Esophagus mucosa (tissue), 1 donor: ENCODE data around the gene IGLON5. TPM values are rescaled to one million over a fixed set of nuclear protein-coding genes. Genes with fewer than 3 reads are reported as not detected.

Experiments
- ATAC-seq: fragments of 200-7000 bp; cut with Tn5 transposase; one replicate; pipeline ENCODE4 v1.9.1; 2020
- total RNA-seq: library from RNA; stranded (reverse); gene quantifications from one replicate; pipeline ENCODE4 v1.2.4, GENCODE V29; 2023
- donor health status: DM: yes; HTN: yes; CAD: no.

IGLON5 gene
- total RNA-seq, 1 donor from 2014 or later: not detected

GRCh38 chr19:51339313-51339686 lies 27.9 kb downstream of the IGLON5 start:
- no peak for ATAC-seq

DNA sequence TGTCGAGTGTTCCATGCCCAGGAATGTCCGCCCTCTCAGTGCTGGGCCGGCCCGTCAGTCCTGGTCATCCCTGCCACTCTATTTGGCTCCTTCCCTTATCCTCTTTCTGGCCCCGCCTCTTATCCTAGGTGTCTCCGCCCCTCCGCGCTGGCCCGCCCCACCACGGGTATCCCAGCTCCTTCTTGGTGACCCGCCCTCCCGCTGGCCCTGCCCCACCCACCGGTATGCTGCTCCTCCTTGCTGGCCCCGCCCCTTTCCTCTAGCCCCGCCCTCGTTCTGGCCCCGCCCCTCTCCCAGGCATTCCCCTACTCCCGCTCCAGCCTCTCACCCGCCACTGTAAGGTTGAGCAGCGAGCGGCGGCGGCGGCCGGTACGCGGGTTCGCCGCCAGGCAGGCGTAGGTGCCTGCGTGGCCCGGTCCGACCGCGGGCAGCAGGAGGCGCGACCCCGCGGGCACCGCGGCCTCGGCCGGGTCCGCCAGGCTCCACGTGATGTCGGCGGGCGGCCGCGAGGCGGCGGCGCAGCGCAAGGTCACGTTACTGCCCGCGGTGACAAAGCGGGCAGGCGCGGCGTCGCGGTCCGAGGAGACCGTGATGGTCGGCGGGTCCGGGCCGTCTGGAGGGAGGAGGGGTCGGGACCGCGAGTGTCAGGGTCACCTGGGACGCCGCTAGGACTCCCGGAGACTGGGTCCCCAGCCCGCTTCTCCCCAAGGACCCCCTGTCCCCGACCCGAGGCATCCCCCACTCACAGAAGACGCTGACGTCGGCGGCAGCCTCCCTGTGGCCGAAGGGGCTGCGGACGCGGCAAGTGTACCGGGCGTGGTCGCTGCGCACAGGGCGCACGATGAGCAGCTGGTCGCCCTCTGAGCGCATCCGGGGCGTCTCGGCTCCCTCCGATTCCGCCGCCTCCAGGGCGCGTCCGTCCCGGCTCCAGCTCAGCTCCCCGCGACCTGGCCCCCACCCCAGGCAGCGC lies 28.5 kb downstream of the IGLON5 start:
- ATAC-seq: peak; percentile 93

GRCh38 chr19:51341066-51341465 lies 29.6 kb downstream of the IGLON5 start:
- ATAC-seq: no peak

DNA sequence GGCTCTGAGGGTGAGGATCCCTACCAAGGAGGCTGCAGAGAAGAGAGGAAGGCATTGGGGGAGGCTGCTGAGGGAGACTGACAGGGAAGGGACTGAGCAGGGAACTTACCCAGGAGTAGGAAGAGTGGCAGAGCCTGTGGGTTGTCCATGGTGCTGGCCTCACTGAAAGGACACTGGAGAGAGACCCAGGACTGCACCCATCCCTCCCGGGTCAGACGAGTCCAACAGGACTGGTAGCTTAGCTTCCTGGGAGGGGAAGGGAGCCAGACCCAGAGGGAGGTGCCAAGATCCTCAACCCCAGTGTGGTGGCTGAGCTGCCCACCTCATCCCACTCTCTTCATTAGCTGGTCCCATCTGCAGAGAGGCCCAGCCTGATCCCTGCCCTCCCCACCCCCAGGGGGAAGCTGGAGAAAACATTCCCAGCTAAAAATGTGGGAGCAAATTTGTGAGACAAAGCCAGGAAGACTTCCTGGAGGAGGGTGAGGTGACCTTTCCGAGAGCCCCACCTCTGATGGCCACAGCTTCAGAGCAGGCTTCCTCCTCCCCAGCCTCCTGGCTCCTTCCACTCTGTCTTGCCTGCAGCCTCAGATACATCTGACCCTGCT lies 30.6 kb downstream of the IGLON5 start, which contains the start of gene VSIG10L:
TSS of gene VSIG10L (minus strand) at position 164 of the 605 bp plus-strand sequence. CDS start at position 149, 15 bp downstream.
- ATAC-seq: peak; percentile 46

DNA sequence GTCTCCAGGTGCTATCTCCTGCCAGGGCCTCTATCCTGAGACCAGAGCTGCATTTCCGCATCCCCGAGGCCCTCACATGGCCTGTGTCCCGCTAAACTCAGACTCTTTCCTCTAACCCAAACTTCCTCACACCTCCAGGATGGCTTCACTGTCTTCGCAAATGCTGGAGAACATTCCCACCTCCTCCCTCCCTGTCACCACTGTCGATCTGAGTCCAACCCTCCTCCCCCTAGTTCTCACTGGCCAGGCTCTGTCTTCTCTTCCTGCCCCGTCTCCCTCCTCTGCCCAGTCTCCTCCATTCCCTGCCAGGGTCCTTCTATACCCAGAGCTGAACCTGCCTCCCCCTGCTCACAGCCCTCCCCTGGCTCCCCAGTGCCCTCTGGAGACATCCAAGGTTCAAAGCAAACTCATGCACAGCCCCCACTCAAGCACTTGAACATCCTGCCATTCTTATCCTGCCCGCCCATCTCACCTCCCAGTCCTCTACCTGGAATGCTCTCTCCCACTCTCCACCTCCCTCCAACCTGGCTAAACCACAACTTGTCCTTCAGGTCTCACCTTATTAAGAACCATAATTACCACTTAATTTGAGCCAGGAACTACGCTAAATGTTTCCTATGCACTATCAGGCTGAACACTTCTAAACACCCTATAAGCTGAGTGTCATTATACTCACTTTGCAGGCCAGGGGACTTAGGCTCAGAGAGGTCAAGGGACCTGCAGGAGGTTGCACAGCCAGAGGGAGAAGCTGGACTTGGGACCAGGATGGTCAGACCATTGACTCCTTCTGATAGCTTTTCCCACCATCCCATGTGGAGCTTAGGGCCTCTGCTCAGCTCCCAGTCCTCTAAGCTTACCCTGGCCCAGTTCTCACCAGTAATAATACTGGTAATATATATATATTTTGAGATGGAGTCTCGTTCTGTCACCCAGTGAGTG lies 31.5 kb downstream of the IGLON5 start:
- no peak for ATAC-seq

DNA sequence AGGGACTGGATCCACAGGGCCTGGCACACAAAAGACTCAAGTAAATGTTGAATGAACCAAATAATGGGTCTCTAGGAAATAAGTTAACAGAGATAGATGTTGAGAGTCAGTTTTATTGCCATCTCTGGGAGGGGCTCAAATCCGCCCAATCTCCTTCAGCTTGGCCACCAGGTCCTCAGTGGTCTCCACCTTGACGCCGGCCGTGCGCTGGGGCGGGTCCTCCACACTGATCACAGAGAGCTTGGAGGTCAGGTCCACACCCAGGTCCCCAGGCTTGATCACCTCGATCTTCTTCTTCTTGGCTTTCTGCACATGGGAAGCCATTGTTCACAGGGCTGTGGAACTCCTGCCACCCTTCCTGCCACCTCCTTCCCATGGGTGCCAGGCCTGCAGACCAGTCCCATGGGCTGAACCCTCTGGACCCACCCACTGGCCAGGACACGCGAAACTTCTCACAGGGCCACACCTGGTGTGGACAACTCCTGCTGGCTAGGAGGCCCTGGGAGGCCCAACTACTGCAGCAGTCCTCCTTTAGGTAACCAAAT lies 33.7 kb downstream of the IGLON5 start:
- ATAC-seq: no peak

- no peak for ATAC-seq
Observed at GRCh38 chr19:51346742-51347141, 35.3 kb downstream of the IGLON5 start.

DNA sequence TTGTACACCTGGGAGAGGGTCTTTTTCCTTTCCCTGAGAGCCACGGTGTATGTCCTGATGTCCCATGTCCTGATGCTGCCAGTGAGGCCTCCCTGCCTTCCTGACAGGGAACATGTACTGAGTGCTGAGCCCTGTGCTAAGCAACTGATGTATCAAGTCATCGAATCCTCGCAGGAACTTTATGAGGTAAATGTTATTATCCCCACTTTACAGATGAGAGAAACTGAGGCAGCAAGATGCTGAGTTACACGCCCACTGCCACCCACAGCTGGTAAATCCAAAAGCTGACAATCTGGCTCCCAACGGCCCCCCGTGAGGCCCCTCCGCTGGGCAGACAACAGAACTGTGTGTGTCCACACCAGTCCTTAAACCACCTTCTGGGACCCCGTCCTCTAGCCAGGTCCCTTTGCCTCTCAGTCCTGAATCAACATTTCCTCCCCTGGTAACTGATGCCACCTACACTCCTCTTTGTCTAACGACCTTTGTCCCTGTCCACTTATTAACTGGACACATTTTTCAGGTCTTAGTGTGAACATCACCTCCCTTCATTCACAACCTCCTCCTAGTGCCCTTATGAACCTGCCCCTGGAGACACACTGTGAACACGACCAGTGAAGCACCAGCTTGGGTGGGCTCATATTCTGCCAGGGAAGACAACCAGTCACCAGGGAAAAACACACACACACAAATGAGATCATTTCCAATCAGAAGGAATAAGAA lies 35.9 kb downstream of the IGLON5 start:
- ATAC-seq: no peak

- ATAC-seq: no peak
Observed at GRCh38 chr19:51351266-51351990, 40.0 kb downstream of the IGLON5 start.

GRCh38 chr19:51352783-51353360 lies 41.4 kb downstream of the IGLON5 start:
- no peak for ATAC-seq

DNA sequence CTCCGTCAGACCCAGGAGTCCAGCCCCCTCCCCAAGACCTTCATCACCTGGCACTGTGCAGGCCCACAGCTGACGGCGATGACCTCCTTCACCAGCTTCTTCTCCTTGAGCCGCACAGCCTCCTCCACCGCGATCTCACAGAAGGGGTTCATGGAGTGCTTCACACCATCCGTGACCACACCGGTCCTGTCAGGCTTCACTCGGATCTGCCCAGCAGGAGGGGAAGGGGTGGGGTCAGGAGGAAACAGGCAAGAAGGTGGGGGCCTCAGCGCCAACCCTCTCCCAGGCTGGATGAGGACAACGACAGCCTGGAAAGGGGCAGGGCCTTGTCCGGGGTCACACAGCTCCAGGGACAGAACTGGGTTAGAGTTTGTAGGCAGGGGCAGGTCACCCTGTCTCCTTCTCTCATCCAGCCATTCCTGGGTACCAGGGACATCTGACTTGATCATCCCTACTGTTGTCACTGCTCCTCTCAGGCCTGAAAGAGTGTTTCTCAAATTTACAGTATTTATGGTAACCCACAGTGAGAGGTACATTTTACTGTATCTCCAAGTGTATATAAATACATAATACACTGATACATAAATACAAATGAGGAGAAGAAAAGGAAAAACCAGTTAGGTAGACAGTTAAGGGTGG lies 42.8 kb downstream of the IGLON5 start:
- no peak for ATAC-seq

GRCh38 chr19:51354742-51355148 lies 43.3 kb downstream of the IGLON5 start:
- no peak for ATAC-seq

GRCh38 chr19:51356159-51356801 lies 44.8 kb downstream of the IGLON5 start:
- no peak for ATAC-seq

GRCh38 chr19:51357952-51358351 lies 46.5 kb downstream of the IGLON5 start:
- no peak for ATAC-seq

DNA sequence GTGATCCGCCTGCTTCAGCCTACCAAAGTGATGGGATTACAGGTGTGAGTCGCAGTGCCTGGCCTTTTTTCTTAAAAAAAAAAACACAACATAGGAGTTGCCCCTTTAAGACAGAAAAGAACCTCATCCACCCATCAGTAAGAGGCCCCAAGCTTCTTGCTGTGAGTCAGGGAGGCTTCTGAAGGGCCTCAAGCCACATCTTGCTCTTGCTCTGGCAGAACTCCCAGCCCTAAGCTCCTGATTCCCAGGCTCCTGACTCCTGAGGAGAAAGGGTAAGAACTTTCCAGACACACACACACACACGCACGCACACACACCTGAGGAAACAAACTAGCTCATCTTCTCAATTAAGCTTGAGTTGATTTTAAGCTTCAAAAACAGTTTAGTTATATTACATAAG lies 47.9 kb downstream of the IGLON5 start:
- ATAC-seq: peak; percentile 77

DNA sequence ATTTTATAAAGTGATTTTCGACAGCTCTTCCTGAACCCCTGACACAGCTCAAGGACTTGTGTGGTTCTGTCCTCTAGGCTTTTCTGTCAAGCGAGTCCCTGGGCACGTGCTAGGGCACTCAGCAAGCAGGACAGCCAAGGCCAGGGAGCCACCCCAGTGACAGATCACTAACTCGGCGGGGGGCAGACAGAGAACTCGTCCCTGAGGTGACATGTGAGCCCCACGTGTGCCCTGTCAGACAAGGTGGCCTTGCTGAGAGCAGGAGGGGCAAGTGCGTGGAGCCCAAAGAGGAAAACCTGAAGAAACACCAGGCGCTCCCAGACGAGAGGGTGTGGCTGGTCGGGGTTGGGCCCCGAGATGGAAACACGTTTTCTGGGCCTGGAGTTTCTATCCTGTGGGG lies 49.8 kb downstream of the IGLON5 start:
- no peak for ATAC-seq

GRCh38 chr19:51364200-51365106 lies 53.0 kb downstream of the IGLON5 start:
- peak; percentile 7 for ATAC-seq

- ATAC-seq: no peak
Observed at GRCh38 chr19:51365211-51365964, 53.9 kb downstream of the IGLON5 start.
